Loucy (cell line): ENCODE measurements around the gene NRG3.

Source experiments
- H2AFZ ChIP-seq: fragments of 200-600 bp; sonication (generic); 2 replicates; pipeline ENCODE4 v1.6.0; 2016; ENCODE audit warnings: antibody characterized with exemption, mild to moderate bottlenecking, low read length, moderate library complexity
- H3F3A ChIP-seq: fragments of 200-600 bp; 2 replicates; pipeline ENCODE4 v1.6.0; 2016; ENCODE audit warnings: antibody characterized with exemption, low read depth, mild to moderate bottlenecking
- H3K27me3 ChIP-seq: fragments of 200-600 bp; sonication (generic); 2 replicates; pipeline ENCODE4 v1.6.1; 2014; ENCODE audit warnings: low read length, mild to moderate bottlenecking; ENCODE audit not compliant: insufficient read depth, poor library complexity, severe bottlenecking
- H3K36me3 ChIP-seq: fragments of 200-600 bp; sonication (generic); 2 replicates; pipeline ENCODE4 v1.6.1; 2016; ENCODE audit warnings: low read length; ENCODE audit not compliant: insufficient read depth
- H3K4me1 ChIP-seq: fragments of 200-600 bp; sonication (generic); 2 replicates; pipeline ENCODE4 v1.5.1; 2014; ENCODE audit warnings: low read length, mild to moderate bottlenecking; ENCODE audit not compliant: insufficient read depth, poor library complexity, severe bottlenecking
- H3K4me2 ChIP-seq: fragments of 200-600 bp; sonication (generic); 2 replicates; pipeline ENCODE4 v1.6.0; 2014; ENCODE audit warnings: antibody characterized with exemption, low read length, low read depth, mild to moderate bottlenecking; ENCODE audit not compliant: poor library complexity, severe bottlenecking
- H3K4me3 ChIP-seq: fragments of 200-600 bp; sonication (generic); 2 replicates; pipeline ENCODE4 v1.5.1; 2014; ENCODE audit warnings: low read length, mild to moderate bottlenecking, mixed read lengths; ENCODE audit not compliant: poor library complexity, severe bottlenecking
- H3K79me2 ChIP-seq: fragments of 200-600 bp; sonication (generic); 2 replicates; pipeline ENCODE4 v1.6.1; 2014; ENCODE audit warnings: low read length; ENCODE audit not compliant: insufficient read depth
- H3K9ac ChIP-seq: fragments of 200-600 bp; sonication (generic); 2 replicates; pipeline ENCODE4 v1.6.0; 2014; ENCODE audit warnings: mild to moderate bottlenecking, low read depth, low read length, moderate library complexity; ENCODE audit not compliant: poor library complexity, severe bottlenecking
- H3K9me2 ChIP-seq: fragments of 200-600 bp; sonication (generic); replicated peaks from 2 replicates; pipeline ENCODE4 v1.6.1; 2016; ENCODE audit warnings: low read depth, low read length, mixed read lengths
- H3K9me3 ChIP-seq: fragments of 200-600 bp; sonication (generic); 2 replicates; pipeline ENCODE4 v1.6.1; 2014; ENCODE audit warnings: mild to moderate bottlenecking, antibody characterized with exemption, low read length, low read depth; ENCODE audit not compliant: insufficient read depth
- H4K20me1 ChIP-seq: fragments of 200-600 bp; sonication (generic); 2 replicates; pipeline ENCODE4 v1.6.0; 2014; ENCODE audit warnings: antibody characterized with exemption, low read length, mild to moderate bottlenecking; ENCODE audit not compliant: insufficient read depth, poor library complexity, severe bottlenecking
- CTCF ChIP-seq: fragments of 200-600 bp; sonication (generic); conservative IDR thresholded peaks from 2 replicates; pipeline ENCODE4 v1.5.1; 2014; ENCODE audit warnings: mild to moderate bottlenecking, antibody characterized with exemption, low read length
- EZH2phosphoT487 ChIP-seq: fragments of 200-600 bp; IDR thresholded peaks from 2 replicates; pipeline ENCODE4 v1.6.1; 2018; ENCODE audit warnings: antibody characterized with exemption, mild to moderate bottlenecking, moderate library complexity, borderline replicate concordance

NRG3 gene

GRCh38 chr10:82399850-82400249 lies 524.9 kb downstream of the NRG3 start:
- H3K27me3 ChIP-seq: no peaks in the 10 kb centered on the region
- H3K4me2 ChIP-seq: no peak overlapping the region
- no peaks in the 10 kb centered on the region for H3F3A ChIP-seq
- no peaks in the 10 kb centered on the region for H3K4me1 ChIP-seq
- H3K9me3 ChIP-seq: no peaks in the 10 kb centered on the region
- no peaks in the 10 kb centered on the region for H3K9me2 ChIP-seq
- no peaks in the 10 kb centered on the region for H4K20me1 ChIP-seq
- no peak overlapping the region for H3K4me3 ChIP-seq
- TF ChIP-seq CTCF: no peak
- no peak for TF ChIP-seq EZH2phosphoT487
- H2AFZ ChIP-seq: no peak overlapping the region
- no peak overlapping the region for H3K9ac ChIP-seq
- H3K79me2 ChIP-seq: no peaks in the 10 kb centered on the region
- no peaks in the 10 kb centered on the region for H3K36me3 ChIP-seq

DNA sequence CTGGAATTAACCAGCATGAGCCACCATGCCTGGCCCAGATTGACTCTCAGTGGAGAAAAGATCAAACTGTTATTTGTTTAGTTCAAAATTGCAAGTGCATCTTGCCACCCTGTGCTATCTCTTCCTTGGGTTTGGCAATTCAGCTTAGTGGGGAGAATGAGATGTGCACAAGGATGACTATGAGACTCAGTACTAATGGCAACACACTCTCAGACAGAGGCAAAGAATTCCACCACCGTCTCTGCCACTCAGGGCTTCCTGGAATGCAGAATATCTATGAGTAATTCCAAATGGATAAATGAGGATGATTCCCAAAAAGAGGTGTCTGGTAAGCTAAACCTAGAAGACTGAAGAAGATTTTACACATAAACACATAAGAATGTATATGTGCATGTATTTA lies 525.8 kb downstream of the NRG3 start:
- Histone ChIP-seq H3K9ac (no peak overlapping the region), H3K4me3 (no peak overlapping the region), H3K4me1 (no peaks in the 10 kb centered on the region), H3K36me3 (no peaks in the 10 kb centered on the region), H3K79me2 (no peaks in the 10 kb centered on the region), H3K4me2 (no peak overlapping the region), H3K27me3 (no peaks in the 10 kb centered on the region), H3K9me2 (no peaks in the 10 kb centered on the region), H3F3A (no peaks in the 10 kb centered on the region), H3K9me3 (no peaks in the 10 kb centered on the region), H2AFZ (no peak overlapping the region), H4K20me1 (no peaks in the 10 kb centered on the region)
- TF ChIP-seq CTCF (no peak), EZH2phosphoT487 (no peak)

GRCh38 chr10:82402906-82403401 lies 528.0 kb downstream of the NRG3 start:
- Histone ChIP-seq H3K4me3 (no peak overlapping the region), H3K9me3 (no peaks in the 10 kb centered on the region), H3F3A (no peaks in the 10 kb centered on the region), H4K20me1 (no peaks in the 10 kb centered on the region), H3K9ac (no peak overlapping the region), H2AFZ (no peak overlapping the region), H3K36me3 (no peaks in the 10 kb centered on the region), H3K9me2 (no peaks in the 10 kb centered on the region), H3K4me1 (no peaks in the 10 kb centered on the region), H3K4me2 (no peak overlapping the region), H3K27me3 (no peaks in the 10 kb centered on the region), H3K79me2 (no peaks in the 10 kb centered on the region)
- no peak for TF ChIP-seq CTCF
- TF ChIP-seq EZH2phosphoT487: no peak
